ENCODE measurements around the gene HDAC4. TPM values are rescaled to one million over a fixed set of nuclear protein-coding genes. Genes with fewer than 3 reads are reported as not detected.

HDAC4 gene
- total RNA-seq, 1 donor from 2014 or later, result 18.3 TPM

DNA sequence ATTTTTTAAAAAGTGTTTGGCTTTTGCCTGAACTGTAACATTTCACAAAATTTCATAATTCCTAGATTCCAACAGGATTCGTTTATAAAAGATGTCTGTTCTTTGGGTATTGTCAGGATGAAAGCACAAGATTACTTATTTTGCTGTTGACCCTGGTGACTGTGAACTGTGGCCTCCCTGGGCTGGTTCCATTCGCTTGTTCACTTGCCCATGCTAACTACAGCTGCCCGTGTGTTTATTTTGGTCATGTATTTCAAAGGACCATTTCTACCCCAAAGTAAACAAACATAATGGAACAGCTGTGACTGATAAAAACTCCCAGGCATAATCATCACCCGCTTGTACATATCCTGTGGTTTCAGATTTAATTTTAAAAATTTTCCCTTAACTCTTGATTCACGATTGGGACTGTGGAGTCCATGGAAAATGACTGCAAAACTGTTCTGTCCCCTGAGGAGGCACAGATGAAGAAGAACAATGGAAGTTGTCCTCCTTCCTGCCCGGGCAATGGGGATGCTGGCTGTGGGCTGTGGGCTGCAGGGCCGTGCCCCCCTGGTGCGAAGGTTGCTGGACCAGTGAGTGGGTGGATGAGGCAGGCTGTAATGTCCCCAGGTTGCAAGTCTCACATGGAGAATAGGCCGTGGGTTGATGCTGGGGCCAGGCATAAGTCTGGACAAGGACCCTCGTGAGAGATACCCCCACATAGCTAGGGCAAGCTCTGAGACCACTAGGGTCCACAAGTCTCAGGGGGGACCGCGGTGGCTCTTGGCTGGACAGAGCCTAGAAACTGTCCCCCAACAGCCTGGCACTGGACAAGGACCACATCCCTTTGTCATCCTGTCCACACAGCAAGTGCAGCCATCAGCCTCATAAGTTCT is 28.9 kb upstream of the HDAC4 start:
- DNase-seq (ENCODE audit: extremely low read depth, low read depth, low spot score), result no peak

GRCh38 chr2:239425631-239426030 is 24.8 kb upstream of the HDAC4 start:
- no peak for DNase-seq (ENCODE audit: extremely low read depth, low read depth, low spot score)

GRCh38 chr2:239424337-239425045 is 23.7 kb upstream of the HDAC4 start:
- DNase-seq (ENCODE audit: extremely low read depth, low read depth, low spot score), result no peak

- DNase-seq (ENCODE audit: extremely low read depth, low read depth, low spot score), result no peak
Observed at GRCh38 chr2:239423551-239423950, 22.7 kb upstream of the HDAC4 start.

- DNase-seq (ENCODE audit: extremely low read depth, low read depth, low spot score), result no peak
Observed at GRCh38 chr2:239421851-239422250, 21.0 kb upstream of the HDAC4 start.

DNA sequence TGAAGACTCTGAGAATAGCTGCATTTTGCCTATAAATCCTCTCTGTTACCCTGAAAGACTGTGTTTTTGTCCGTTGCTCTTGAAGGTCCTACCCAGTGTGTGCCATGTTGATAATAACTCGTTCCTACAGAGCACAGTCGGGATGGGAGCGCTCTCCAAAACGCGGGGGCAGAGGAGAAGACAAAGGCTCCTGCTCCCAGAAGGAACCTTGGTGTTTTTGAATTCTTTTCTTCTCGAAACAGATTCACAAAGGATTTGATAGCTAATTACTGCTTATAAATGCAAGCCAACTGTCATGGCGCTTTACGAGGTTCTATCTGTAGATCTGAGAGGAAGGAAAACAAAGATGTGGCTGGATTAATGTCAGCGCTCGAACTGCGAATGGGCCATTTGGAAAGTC is 19.3 kb upstream of the HDAC4 start:
- no peak for DNase-seq (ENCODE audit: extremely low read depth, low read depth, low spot score)

DNA sequence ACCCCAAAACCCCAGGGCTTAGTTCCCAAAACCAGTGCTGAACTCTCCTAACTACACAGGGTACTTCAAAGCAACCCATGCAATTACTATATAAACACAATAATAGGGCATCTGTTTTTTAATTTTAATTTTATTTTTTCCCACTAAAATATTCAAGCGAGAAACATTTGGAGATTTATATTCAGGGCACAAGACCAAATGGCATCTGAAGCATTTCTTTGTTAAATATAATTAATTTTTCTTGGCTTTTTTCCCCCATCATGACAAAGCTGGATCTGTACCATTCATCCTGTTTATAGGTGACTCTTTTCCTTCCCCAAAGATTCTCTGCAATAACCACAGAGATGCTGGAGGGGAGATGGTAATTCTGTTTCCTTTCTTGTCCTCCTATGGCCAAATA is 18.1 kb upstream of the HDAC4 start:
- no peak for DNase-seq (ENCODE audit: extremely low read depth, low read depth, low spot score)

GRCh38 chr2:239412905-239413603 is 12.2 kb upstream of the HDAC4 start:
- no peak for DNase-seq (ENCODE audit: extremely low read depth, low read depth, low spot score)

GRCh38 chr2:239411549-239412319 is 10.9 kb upstream of the HDAC4 start:
- no peak for DNase-seq (ENCODE audit: extremely low read depth, low read depth, low spot score)

DNA sequence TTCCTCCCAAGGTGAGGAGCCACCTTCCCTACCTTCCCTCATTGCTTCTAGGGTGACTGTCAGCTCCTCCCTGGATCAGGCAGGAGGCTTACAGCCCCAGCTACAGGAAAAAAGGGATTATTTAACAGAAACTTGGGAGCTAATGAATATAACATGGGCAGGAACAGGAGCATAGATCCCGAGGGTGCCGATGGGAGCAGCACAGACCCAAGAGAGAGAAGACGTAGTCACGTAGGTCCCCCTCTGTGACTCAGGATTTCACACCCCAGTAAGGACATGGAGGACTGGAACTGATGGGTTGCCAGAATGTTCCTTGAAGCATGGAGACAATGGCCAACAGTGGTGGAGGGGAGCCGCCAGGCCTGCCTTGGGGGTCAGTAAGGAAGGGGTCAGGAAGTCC is 10.3 kb upstream of the HDAC4 start:
- no peak for DNase-seq (ENCODE audit: extremely low read depth, low read depth, low spot score)

DNA sequence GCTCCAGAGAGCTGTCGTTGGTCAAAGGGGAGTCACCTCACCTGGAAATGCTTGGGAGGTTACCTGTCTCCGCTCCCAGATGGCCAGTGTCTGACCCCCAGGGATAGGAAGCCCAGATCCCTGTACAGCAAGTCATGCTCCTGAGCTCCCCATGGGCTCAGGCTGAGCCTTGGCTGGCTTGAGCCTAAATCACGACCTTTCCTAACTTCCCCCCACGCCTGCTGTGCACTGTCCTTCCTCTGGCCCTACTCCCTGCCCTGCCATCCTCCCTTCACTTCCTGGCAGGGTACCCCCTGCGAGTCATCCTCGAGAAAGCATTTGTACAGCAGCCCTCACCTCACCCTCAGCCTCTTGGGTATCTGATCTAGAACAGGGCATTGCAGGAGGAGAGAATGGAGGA is 9.2 kb upstream of the HDAC4 start:
- DNase-seq (ENCODE audit: extremely low read depth, low read depth, low spot score), result no peak

- DNase-seq (ENCODE audit: extremely low read depth, low read depth, low spot score), result no peak
Observed at GRCh38 chr2:239407112-239407511, 6.3 kb upstream of the HDAC4 start.

GRCh38 chr2:239406316-239406995 is 5.6 kb upstream of the HDAC4 start:
- no peak for DNase-seq (ENCODE audit: extremely low read depth, low read depth, low spot score)

- no peak for DNase-seq (ENCODE audit: extremely low read depth, low read depth, low spot score)
Observed at GRCh38 chr2:239405071-239405470, 4.3 kb upstream of the HDAC4 start.

DNA sequence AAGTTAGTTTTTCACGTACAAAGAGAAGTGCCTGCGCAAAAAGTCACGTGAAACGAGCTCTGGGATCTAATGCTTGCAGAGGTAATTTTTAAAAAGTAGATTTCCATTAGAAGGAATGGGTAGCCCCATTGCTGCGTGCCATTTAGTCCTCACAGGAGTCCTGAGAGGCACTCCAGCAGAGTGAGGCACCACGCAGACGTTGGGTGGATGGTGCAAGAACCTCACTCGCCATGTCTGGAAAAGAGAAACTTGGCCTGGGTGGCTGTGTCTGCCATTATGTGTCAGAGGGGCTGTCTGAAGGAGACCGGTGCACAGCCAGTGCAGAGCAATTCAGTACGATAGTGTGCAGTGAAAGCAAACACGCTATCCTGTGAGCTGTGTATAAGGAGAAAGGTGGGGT is 1.8 kb upstream of the HDAC4 start:
- DNase-seq (ENCODE audit: extremely low read depth, low read depth, low spot score), result no peak

DNA sequence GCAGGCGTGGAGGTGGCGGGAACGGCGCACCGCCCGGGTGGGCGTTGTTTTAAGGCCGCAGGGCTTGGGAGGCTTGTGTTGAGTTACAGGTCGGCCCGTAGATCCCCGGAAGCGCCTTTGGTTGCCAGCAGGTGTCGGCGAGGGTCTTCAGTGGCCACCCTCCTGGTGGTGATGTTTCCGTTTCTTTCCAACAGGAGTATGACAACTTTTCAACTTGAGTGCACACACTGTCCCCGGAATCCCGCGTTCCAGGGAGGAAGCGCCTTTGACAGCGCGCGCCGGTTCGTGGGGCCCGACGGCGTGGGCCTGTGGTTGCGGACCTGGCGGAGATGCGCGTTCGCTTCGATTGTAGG is 1.0 kb upstream of the HDAC4 start:
- DNase-seq (ENCODE audit: extremely low read depth, low read depth, low spot score), result no peak

- peak; percentile 74 for DNase-seq (ENCODE audit: extremely low read depth, low read depth, low spot score)
Observed at GRCh38 chr2:239401067-239401880, 454 bp upstream of the HDAC4 start.

- DNase-seq (ENCODE audit: extremely low read depth, low read depth, low spot score), result no peak
Observed at GRCh38 chr2:239399921-239400595, 762 bp downstream of the HDAC4 start.

DNA sequence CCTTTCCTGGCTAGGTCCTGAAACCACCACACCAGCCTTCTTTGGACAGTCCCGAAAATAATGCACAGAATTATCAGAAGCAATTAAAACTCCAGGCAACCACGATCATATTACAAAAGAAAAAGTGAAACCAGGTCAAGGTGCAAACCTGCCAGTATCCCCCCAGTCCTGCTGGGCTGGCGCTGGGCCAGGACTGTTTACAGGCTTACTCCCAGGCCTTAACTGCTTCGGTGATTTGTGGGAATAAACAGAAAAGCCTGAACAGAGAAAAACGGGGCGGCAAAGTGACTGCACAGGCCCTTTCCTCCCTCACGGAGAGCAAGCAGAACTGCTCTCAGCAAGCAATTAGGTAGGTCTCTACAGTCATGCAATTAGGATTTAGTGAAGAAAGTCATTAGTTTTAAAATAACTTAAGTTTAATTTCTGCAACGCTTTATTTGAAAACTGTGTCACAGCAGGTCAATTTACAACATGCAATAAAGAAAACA is 1.3 kb downstream of the HDAC4 start:
- no peak for DNase-seq (ENCODE audit: extremely low read depth, low read depth, low spot score)

Data from glomerular endothelial cell (primary cell).